Esophagus squamous epithelium (tissue), 4 donors: Measurements from ENCODE around the gene PDZD8.

Experiments
- POLR2A ChIP-seq, 4 donors: fragments of 450-650 bp; IDR thresholded peaks; one replicate each; pipeline ENCODE4 v1.6.1; 2017; ENCODE audit warnings: antibody characterized with exemption in 4 of 4, mild to moderate bottlenecking in 4 of 4, moderate library complexity in 3 of 4
- TF ChIP-seq, protein P1 (sequence below), 6 experiments: fragments of 450-650 bp in 4 of 6; fragments of 200-600 bp in 2 of 6; sonication (generic) in 2 of 6; IDR thresholded peaks; one replicate each; pipeline ENCODE4 v1.5.1; 2016 to 2019; ENCODE audit warnings: antibody characterized with exemption in 6 of 6, mild to moderate bottlenecking in 4 of 6, moderate library complexity in 4 of 6

DNA sequence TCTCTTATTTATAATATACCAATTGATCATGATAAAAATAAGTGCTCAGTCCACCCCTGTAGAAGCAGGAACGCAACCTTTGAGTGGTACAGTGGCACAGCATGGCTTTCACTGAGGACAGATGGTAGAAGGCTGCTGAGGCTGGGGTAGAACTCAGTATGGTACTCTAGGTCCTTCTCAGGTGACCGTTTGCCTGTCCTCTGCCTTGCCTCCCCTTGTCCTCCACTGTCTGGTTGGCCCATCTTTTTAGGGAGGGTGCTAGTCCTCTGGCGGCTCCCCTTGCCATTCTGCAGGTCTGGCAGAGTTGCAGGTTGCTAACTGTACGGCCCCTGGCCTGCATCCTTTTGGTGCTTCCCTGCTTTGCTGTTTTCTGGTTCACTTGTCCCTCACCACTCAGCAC is 107.0 kb downstream of the PDZD8 start:
- TF ChIP-seq, protein P1, sequence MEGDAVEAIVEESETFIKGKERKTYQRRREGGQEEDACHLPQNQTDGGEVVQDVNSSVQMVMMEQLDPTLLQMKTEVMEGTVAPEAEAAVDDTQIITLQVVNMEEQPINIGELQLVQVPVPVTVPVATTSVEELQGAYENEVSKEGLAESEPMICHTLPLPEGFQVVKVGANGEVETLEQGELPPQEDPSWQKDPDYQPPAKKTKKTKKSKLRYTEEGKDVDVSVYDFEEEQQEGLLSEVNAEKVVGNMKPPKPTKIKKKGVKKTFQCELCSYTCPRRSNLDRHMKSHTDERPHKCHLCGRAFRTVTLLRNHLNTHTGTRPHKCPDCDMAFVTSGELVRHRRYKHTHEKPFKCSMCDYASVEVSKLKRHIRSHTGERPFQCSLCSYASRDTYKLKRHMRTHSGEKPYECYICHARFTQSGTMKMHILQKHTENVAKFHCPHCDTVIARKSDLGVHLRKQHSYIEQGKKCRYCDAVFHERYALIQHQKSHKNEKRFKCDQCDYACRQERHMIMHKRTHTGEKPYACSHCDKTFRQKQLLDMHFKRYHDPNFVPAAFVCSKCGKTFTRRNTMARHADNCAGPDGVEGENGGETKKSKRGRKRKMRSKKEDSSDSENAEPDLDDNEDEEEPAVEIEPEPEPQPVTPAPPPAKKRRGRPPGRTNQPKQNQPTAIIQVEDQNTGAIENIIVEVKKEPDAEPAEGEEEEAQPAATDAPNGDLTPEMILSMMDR (IDR thresholded peaks at IDR 0.05): no peak
- TF ChIP-seq POLR2A (IDR thresholded peaks at IDR 0.05): no peak
